ENCODE measurements around the gene DOCK3.

- no peak for TF ChIP-seq CTCF (IDR thresholded peaks at IDR 0.05)
- no peak for TF ChIP-seq POLR2A (IDR thresholded peaks at IDR 0.05)
These were observed 679.4 kb downstream of the DOCK3 start for GRCh38 chr3:51354172-51354571.
